CD14-positive monocyte (primary cell): ENCODE data around the gene LDAH. TPM values are rescaled to one million over a fixed set of nuclear protein-coding genes. Genes with fewer than 3 reads are reported as not detected.

Experiments
- DNase-seq, 3 donors: peaks; one replicate each; pipeline ENCODE4 v3.0.0-alpha.2; 2011 to 2022
- H2AFZ ChIP-seq: 2 replicates; pipeline ENCODE4 v1.6.0; 2012; ENCODE audit warnings: mild to moderate bottlenecking, low read depth, low read length, inconsistent platforms; ENCODE audit not compliant: insufficient read depth, poor library complexity, severe bottlenecking
- H3K27ac ChIP-seq, 2 donors: 1 replicate in 1 of 2; 2 replicates in 1 of 2; pipeline ENCODE4 v1.5.1; 2012 to 2013; ENCODE audit warnings: low read length in 2 of 2, control low read depth in 1 of 2, inconsistent platforms in 1 of 2, low read depth in 1 of 2, mild to moderate bottlenecking in 1 of 2
- H3K27me3 ChIP-seq, 2 donors: one replicate each; pipeline versions ENCODE4 v1.6.0 to v1.6.1; 2011 to 2013; ENCODE audit warnings: low read length in 2 of 2; ENCODE audit not compliant: control insufficient read depth in 2 of 2, insufficient read depth in 2 of 2
- H3K36me3 ChIP-seq, 2 donors: replicated peaks in 1 of 2; 1 replicate in 1 of 2; 2 replicates in 1 of 2; pipeline versions ENCODE4 v1.5.1 to v1.6.1; 2012 to 2013; ENCODE audit warnings: low read length in 2 of 2, control low read depth in 1 of 2, inconsistent platforms in 1 of 2, mild to moderate bottlenecking in 1 of 2; ENCODE audit not compliant: insufficient read depth in 2 of 2, control insufficient read depth in 1 of 2
- H3K4me1 ChIP-seq, 2 donors: 1 replicate in 1 of 2; 2 replicates in 1 of 2; pipeline versions ENCODE4 v1.5.1 to v1.6.1; 2012 to 2013; ENCODE audit warnings: low read length in 2 of 2, control low read depth in 1 of 2, inconsistent platforms in 1 of 2, mild to moderate bottlenecking in 1 of 2, moderate library complexity in 1 of 2; ENCODE audit not compliant: insufficient read depth in 2 of 2, control insufficient read depth in 1 of 2
- H3K4me2 ChIP-seq: replicated peaks from 2 replicates; pipeline ENCODE3; 2012; ENCODE audit warnings: low read length, moderate library complexity, mild to moderate bottlenecking; ENCODE audit not compliant: poor library complexity, severe bottlenecking; ENCODE audit errors: extremely low read depth
- H3K4me3 ChIP-seq, 3 experiments: fragments of 200-600 bp in 1 of 3; sonication (generic) in 1 of 3; replicated peaks in 1 of 3; 1 replicate in 2 of 3; 2 replicates in 1 of 3; pipeline ENCODE4 v1.5.1; 2011 to 2013; ENCODE audit warnings: low read length in 3 of 3, mild to moderate bottlenecking in 3 of 3, control low read depth in 2 of 3, low read depth in 2 of 3, inconsistent platforms in 1 of 3, moderate library complexity in 1 of 3
- H3K79me2 ChIP-seq: 2 replicates; pipeline ENCODE4 v1.6.0; 2012; ENCODE audit warnings: mild to moderate bottlenecking, control low read depth, inconsistent platforms, low read length, moderate library complexity; ENCODE audit not compliant: insufficient read depth
- H3K9ac ChIP-seq: 2 replicates; pipeline ENCODE4 v1.6.0; 2017; ENCODE audit warnings: low read length, mild to moderate bottlenecking; ENCODE audit not compliant: insufficient read depth, poor library complexity, severe bottlenecking
- H3K9me3 ChIP-seq, 2 donors: replicated peaks in 1 of 2; 1 replicate in 1 of 2; 2 replicates in 1 of 2; pipeline versions ENCODE4 v1.5.1 to v1.6.1; 2012 to 2013; ENCODE audit warnings: low read length in 2 of 2, control low read depth in 1 of 2; ENCODE audit not compliant: control insufficient read depth in 1 of 2, insufficient read depth in 1 of 2
- H4K20me1 ChIP-seq: 2 replicates; pipeline ENCODE4 v1.6.0; 2012; ENCODE audit warnings: mild to moderate bottlenecking, low read length, control low read depth, moderate library complexity; ENCODE audit not compliant: insufficient read depth
- H3K27ac Mint-ChIP-seq, 7 donors: one replicate each; pipeline ENCODE4 v1.8.0; 2020; ENCODE audit warnings: mild to moderate bottlenecking in 7 of 7, mixed read lengths in 7 of 7, moderate library complexity in 6 of 7, inconsistent platforms in 2 of 7
- H3K27me3 Mint-ChIP-seq, 3 donors: one replicate each; pipeline ENCODE4 v1.8.0; 2021 to 2022; ENCODE audit warnings: low read depth in 3 of 3, mild to moderate bottlenecking in 3 of 3, mixed read lengths in 3 of 3, moderate library complexity in 3 of 3, inconsistent platforms in 1 of 3
- H3K36me3 Mint-ChIP-seq, 2 donors: one replicate each; pipeline ENCODE4 v1.8.0; 2020; ENCODE audit warnings: mixed read lengths in 2 of 2, inconsistent platforms in 1 of 2, mild to moderate bottlenecking in 1 of 2
- H3K4me1 Mint-ChIP-seq: one replicate; pipeline ENCODE4 v1.8.0; 2020; ENCODE audit warnings: mild to moderate bottlenecking, mixed read lengths
- H3K4me3 Mint-ChIP-seq, 2 donors: one replicate each; pipeline ENCODE4 v1.8.0; 2020; ENCODE audit warnings: mild to moderate bottlenecking in 2 of 2, mixed read lengths in 2 of 2, moderate library complexity in 1 of 2
- H3K9me3 Mint-ChIP-seq, 7 donors: one replicate each; pipeline ENCODE4 v1.8.0; 2020 to 2022; ENCODE audit warnings: mixed read lengths in 7 of 7, mild to moderate bottlenecking in 6 of 7, moderate library complexity in 6 of 7, inconsistent platforms in 2 of 7
- CTCF ChIP-seq: fragments of 200-600 bp; IDR thresholded peaks from one replicate; pipeline ENCODE4 v1.8.0; 2022; ENCODE audit warnings: antibody characterized with exemption, mild to moderate bottlenecking
- WGBS: methylation state at CpG from one replicate; pipeline ENCODE4 v1.1.5; 2013; ENCODE audit warnings: missing lambda C conversion rate; ENCODE audit not compliant: insufficient coverage; 5-methylcytosine and 5-hydroxymethylcytosine counted together
- intact Hi-C, 2 donors: fragments of 100-400 bp; cut with micrococcal nuclease; formaldehyde crosslinking; loops; one replicate each; pipeline versions ENCODE4 v1.15.0 to v1.15.1; 2023
- polyA plus RNA-seq, 3 donors: library from polyadenylated mRNA; depleted of rRNA in 1 of 3; unstranded in 2 of 3; stranded (reverse) in 1 of 3; fragments of 300-500 nt in 2 of 3; fragments of >200 nt in 1 of 3; fragmentation: Illumina TruSeq in 2 of 3; gene quantifications; 1 replicate in 2 of 3; 2 replicates in 1 of 3; pipeline ENCODE4 v1.2.3, GENCODE V29; 2012 to 2021

Gene LDAH
- polyA plus RNA-seq, 3 donors: 3.7 to 5.7 (median 5.0) TPM

GRCh38 chr2:20838016-20838415 is 15.1 kb upstream of the LDAH start:
- no peaks in the 10 kb centered on the region for H4K20me1 ChIP-seq
- H3K4me3 ChIP-seq: no peak overlapping the region
- DNase-seq: no peak
- Mint-ChIP-seq H3K9me3 (peaks cover 0 to 6% (median 2%) of the 10 kb centered on the region in 7 donors), H3K27ac (no peak overlapping the region), H3K4me3 (no peak overlapping the region), H3K4me1 (no peaks in the 10 kb centered on the region), H3K36me3 (no peaks in the 10 kb centered on the region), H3K27me3 (peaks cover 7 to 19% (median 8%) of the 10 kb centered on the region in 3 donors)
- H3K36me3 ChIP-seq: no peaks in the 10 kb centered on the region
- no peak overlapping the region for H3K27ac ChIP-seq
- no peak overlapping the region for H3K4me2 ChIP-seq
- H3K9me3 ChIP-seq: no peaks in the 10 kb centered on the region
- TF ChIP-seq CTCF: no peak
- no peak overlapping the region for H3K9ac ChIP-seq
- H3K27me3 ChIP-seq: peaks cover 2 to 3% of the 10 kb centered on the region in 2 donors
- no peak overlapping the region for H2AFZ ChIP-seq
- H3K79me2 ChIP-seq: no peaks in the 10 kb centered on the region
- WGBS: no CpG with 5 or more reads among the region's 2 CpGs
- intact Hi-C loops: no loop called here
- H3K4me1 ChIP-seq: no peaks in the 10 kb centered on the region

- DNase-seq: no peak
- no CpG with 5 or more reads among the region's 1 CpG for WGBS
- Histone ChIP-seq H2AFZ (no peak overlapping the region), H3K79me2 (no peaks in the 10 kb centered on the region), H3K9ac (no peak overlapping the region), H3K27me3 (peaks cover 5 to 7% of the 10 kb centered on the region in 2 donors), H3K4me1 (no peaks in the 10 kb centered on the region), H3K4me3 (no peak overlapping the region), H3K9me3 (no peaks in the 10 kb centered on the region), H3K4me2 (no peak overlapping the region), H3K36me3 (no peaks in the 10 kb centered on the region), H4K20me1 (no peaks in the 10 kb centered on the region), H3K27ac (no peak overlapping the region)
- Mint-ChIP-seq H3K36me3 (no peaks in the 10 kb centered on the region), H3K4me1 (no peaks in the 10 kb centered on the region), H3K4me3 (no peak overlapping the region), H3K27me3 (peaks cover 7 to 13% (median 9%) of the 10 kb centered on the region in 3 donors), H3K9me3 (peaks cover 0 to 5% (median 0%) of the 10 kb centered on the region in 7 donors), H3K27ac (no peak overlapping the region)
- TF ChIP-seq CTCF: no peak
- intact Hi-C loops: no loop called here
These were observed 13.6 kb upstream of the LDAH start for GRCh38 chr2:20836521-20836920.
